Neural cell (in vitro differentiated cells): ENCODE data around the gene SLC16A1. TPM values are rescaled to one million over a fixed set of nuclear protein-coding genes. Genes with fewer than 3 reads are reported as not detected.

Experiments used
- H2AFZ ChIP-seq: fragments of 200-600, 300-800 bp; sonication (generic), shearing (Covaris generic); 2 replicates; pipeline ENCODE4 v1.6.0; 2014; ENCODE audit warnings: low read depth, mild to moderate bottlenecking, antibody characterized with exemption, low read length, moderate library complexity
- H3F3A ChIP-seq: fragments of 200-600 bp; shearing (Covaris generic); 2 replicates; pipeline ENCODE4 v1.6.1; 2016; ENCODE audit warnings: mild to moderate bottlenecking, moderate library complexity, mixed read lengths, antibody characterized with exemption, low read length; ENCODE audit not compliant: insufficient read depth, poor library complexity, severe bottlenecking
- H3K27ac ChIP-seq: fragments of 200-600, 300-800 bp; sonication (generic), shearing (Covaris generic); 2 replicates; pipeline ENCODE4 v1.5.1; 2014; ENCODE audit warnings: mild to moderate bottlenecking, low read length, moderate library complexity
- H3K27me3 ChIP-seq: fragments of 300-800, 200-600 bp; sonication (generic), shearing (Covaris generic); 2 replicates; pipeline ENCODE4 v1.6.0; 2014; ENCODE audit warnings: mild to moderate bottlenecking, low read depth, low read length, moderate library complexity; ENCODE audit not compliant: insufficient read depth
- H3K36me3 ChIP-seq: fragments of 300-800, 200-600 bp; sonication (generic), shearing (Covaris generic); 2 replicates; pipeline ENCODE4 v1.5.1; 2014; ENCODE audit warnings: mild to moderate bottlenecking, antibody characterized with exemption, low read length, moderate library complexity; ENCODE audit not compliant: insufficient read depth
- H3K4me2 ChIP-seq: fragments of 300-800, 200-600 bp; sonication (generic), shearing (Covaris generic); 2 replicates; pipeline ENCODE4 v1.6.0; 2014; ENCODE audit warnings: mild to moderate bottlenecking, low read length
- H3K4me3 ChIP-seq: fragments of 300-800, 200-600 bp; sonication (generic), shearing (Covaris generic); 2 replicates; pipeline ENCODE4 v1.5.1; 2014; ENCODE audit warnings: mild to moderate bottlenecking, low read length, moderate library complexity
- H3K79me2 ChIP-seq: fragments of 200-600 bp; shearing (Covaris generic); replicated peaks from 2 replicates; pipeline ENCODE4 v1.6.0; 2014; ENCODE audit warnings: mild to moderate bottlenecking, low read length, moderate library complexity; ENCODE audit not compliant: insufficient read depth
- H3K9ac ChIP-seq: fragments of 300-800, 200-600 bp; sonication (generic), shearing (Covaris generic); 2 replicates; pipeline ENCODE4 v1.6.1; 2016; ENCODE audit warnings: mild to moderate bottlenecking, low read length, mixed read lengths
- H3K9me2 ChIP-seq: fragments of 200-600 bp; shearing (Covaris generic); 2 replicates; pipeline ENCODE4 v1.6.1; 2016; ENCODE audit warnings: mild to moderate bottlenecking, low read length, mixed read lengths; ENCODE audit not compliant: insufficient read depth
- H3K9me3 ChIP-seq: fragments of 200-600, 300-800 bp; sonication (generic), shearing (Covaris generic); 2 replicates; pipeline ENCODE4 v1.6.1; 2016; ENCODE audit warnings: mild to moderate bottlenecking, mixed run types, low read length, moderate library complexity, mixed read lengths
- H4K20me1 ChIP-seq: fragments of 200-600 bp; shearing (Covaris generic); 2 replicates; pipeline ENCODE4 v1.6.1; 2016; ENCODE audit warnings: mild to moderate bottlenecking, mixed run types; ENCODE audit not compliant: insufficient read depth
- EP300 ChIP-seq: fragments of 450-650 bp; conservative IDR thresholded peaks from 2 replicates; pipeline ENCODE4 v1.6.1; 2014; ENCODE audit warnings: antibody characterized with exemption, mild to moderate bottlenecking, moderate library complexity; ENCODE audit not compliant: poor library complexity, severe bottlenecking
- EZH2 ChIP-seq: fragments of 200-600, 300-800 bp; shearing (Covaris generic), sonication (generic); IDR thresholded peaks from 2 replicates; pipeline ENCODE4 v1.6.1; 2014; ENCODE audit warnings: antibody characterized with exemption, low read length, borderline replicate concordance, mild to moderate bottlenecking; ENCODE audit not compliant: insufficient read depth, poor library complexity, severe bottlenecking
- MXI1 ChIP-seq: fragments of 450-650 bp; conservative IDR thresholded peaks from 2 replicates; pipeline ENCODE4 v1.6.1; 2014; ENCODE audit warnings: antibody characterized with exemption, mild to moderate bottlenecking; ENCODE audit not compliant: poor library complexity, severe bottlenecking
- POLR2AphosphoS5 ChIP-seq: IDR thresholded peaks from 2 replicates; pipeline ENCODE4 v1.6.1; 2012
- RAD21 ChIP-seq: fragments of 450-650 bp; conservative IDR thresholded peaks from 2 replicates; pipeline ENCODE4 v1.6.1; 2014; ENCODE audit warnings: antibody characterized with exemption, mild to moderate bottlenecking, moderate library complexity
- SMC3 ChIP-seq: fragments of 450-650 bp; conservative IDR thresholded peaks from 2 replicates; pipeline ENCODE4 v1.6.1; 2014; ENCODE audit warnings: antibody characterized with exemption, mild to moderate bottlenecking, moderate library complexity; ENCODE audit not compliant: poor library complexity
- TAF1 ChIP-seq: IDR thresholded peaks from 2 replicates; pipeline ENCODE4 v1.6.1; 2012; ENCODE audit warnings: low read depth
- polyA plus RNA-seq: library from polyadenylated mRNA; depleted of rRNA; stranded (reverse); fragments of >200 nt; gene quantifications from 2 replicates; pipeline ENCODE4 v1.2.3, GENCODE V29; 2014
- TF ChIP-seq, protein P1 (sequence below): fragments of 450-650 bp; IDR thresholded peaks from 2 replicates; pipeline ENCODE4 v1.5.1; 2014; ENCODE audit warnings: antibody characterized with exemption, mild to moderate bottlenecking, moderate library complexity; ENCODE audit not compliant: poor library complexity, severe bottlenecking
- TF ChIP-seq, protein P2 (sequence below): IDR thresholded peaks from 2 replicates; pipeline ENCODE4 v1.6.1; 2012; ENCODE audit warnings: borderline replicate concordance

SLC16A1 gene
- polyA plus RNA-seq, 1 donor from 2014 or later: 18.6 TPM

DNA sequence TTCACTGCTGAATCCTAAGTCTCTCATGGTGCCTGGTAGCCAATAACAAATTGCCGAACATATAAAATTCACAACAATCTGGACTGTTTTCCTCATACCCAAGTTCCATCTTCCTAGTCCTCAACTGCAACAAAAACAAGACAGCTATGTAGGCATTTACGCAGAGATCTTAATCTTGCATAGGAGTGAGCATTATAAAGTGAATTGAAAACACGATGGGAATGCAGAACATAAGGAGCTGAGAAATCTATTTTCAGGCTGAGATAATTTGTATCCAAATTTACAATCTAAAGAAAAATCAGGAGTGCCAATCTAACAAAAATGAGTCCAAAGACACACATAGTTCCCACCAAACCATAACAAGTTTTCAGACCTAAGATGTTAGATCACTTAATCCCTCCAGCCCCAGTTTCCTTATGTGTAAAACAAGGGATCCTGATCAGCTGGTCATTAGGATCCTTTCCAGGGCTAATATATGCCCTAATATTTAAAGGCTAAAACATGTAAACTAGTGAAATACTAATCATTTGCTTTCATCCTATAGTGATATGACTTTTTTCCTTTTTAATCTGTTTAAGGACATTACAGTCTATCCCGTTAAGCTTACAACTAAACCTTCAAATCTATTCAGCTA, 1.9 kb downstream of the SLC16A1 start:
- no peaks in the 10 kb centered on the region for H3K27me3 ChIP-seq
- H3K4me3 ChIP-seq: peak overlapping the region; percentile 91
- H3K9me2 ChIP-seq: no peaks in the 10 kb centered on the region
- H3K79me2 ChIP-seq: peaks cover 51% of the 10 kb centered on the region
- H3K4me2 ChIP-seq: peak overlapping the region; percentile 83
- no peak overlapping the region for H3K9ac ChIP-seq
- no peaks in the 10 kb centered on the region for H3F3A ChIP-seq
- H2AFZ ChIP-seq: no peak overlapping the region
- no peaks in the 10 kb centered on the region for H3K9me3 ChIP-seq
- H4K20me1 ChIP-seq: no peaks in the 10 kb centered on the region
- TF ChIP-seq SMC3: no peak
- TF ChIP-seq MXI1: no peak
- TF ChIP-seq, protein P1, sequence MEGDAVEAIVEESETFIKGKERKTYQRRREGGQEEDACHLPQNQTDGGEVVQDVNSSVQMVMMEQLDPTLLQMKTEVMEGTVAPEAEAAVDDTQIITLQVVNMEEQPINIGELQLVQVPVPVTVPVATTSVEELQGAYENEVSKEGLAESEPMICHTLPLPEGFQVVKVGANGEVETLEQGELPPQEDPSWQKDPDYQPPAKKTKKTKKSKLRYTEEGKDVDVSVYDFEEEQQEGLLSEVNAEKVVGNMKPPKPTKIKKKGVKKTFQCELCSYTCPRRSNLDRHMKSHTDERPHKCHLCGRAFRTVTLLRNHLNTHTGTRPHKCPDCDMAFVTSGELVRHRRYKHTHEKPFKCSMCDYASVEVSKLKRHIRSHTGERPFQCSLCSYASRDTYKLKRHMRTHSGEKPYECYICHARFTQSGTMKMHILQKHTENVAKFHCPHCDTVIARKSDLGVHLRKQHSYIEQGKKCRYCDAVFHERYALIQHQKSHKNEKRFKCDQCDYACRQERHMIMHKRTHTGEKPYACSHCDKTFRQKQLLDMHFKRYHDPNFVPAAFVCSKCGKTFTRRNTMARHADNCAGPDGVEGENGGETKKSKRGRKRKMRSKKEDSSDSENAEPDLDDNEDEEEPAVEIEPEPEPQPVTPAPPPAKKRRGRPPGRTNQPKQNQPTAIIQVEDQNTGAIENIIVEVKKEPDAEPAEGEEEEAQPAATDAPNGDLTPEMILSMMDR: no peak
- no peak for TF ChIP-seq EZH2
- TF ChIP-seq, protein P2, sequence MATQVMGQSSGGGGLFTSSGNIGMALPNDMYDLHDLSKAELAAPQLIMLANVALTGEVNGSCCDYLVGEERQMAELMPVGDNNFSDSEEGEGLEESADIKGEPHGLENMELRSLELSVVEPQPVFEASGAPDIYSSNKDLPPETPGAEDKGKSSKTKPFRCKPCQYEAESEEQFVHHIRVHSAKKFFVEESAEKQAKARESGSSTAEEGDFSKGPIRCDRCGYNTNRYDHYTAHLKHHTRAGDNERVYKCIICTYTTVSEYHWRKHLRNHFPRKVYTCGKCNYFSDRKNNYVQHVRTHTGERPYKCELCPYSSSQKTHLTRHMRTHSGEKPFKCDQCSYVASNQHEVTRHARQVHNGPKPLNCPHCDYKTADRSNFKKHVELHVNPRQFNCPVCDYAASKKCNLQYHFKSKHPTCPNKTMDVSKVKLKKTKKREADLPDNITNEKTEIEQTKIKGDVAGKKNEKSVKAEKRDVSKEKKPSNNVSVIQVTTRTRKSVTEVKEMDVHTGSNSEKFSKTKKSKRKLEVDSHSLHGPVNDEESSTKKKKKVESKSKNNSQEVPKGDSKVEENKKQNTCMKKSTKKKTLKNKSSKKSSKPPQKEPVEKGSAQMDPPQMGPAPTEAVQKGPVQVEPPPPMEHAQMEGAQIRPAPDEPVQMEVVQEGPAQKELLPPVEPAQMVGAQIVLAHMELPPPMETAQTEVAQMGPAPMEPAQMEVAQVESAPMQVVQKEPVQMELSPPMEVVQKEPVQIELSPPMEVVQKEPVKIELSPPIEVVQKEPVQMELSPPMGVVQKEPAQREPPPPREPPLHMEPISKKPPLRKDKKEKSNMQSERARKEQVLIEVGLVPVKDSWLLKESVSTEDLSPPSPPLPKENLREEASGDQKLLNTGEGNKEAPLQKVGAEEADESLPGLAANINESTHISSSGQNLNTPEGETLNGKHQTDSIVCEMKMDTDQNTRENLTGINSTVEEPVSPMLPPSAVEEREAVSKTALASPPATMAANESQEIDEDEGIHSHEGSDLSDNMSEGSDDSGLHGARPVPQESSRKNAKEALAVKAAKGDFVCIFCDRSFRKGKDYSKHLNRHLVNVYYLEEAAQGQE: no peak
- no peak for TF ChIP-seq POLR2AphosphoS5
- TF ChIP-seq RAD21: no peak
- TF ChIP-seq EP300: no peak
- TF ChIP-seq TAF1: no peak
- no peaks in the 10 kb centered on the region for H3K36me3 ChIP-seq
- H3K27ac ChIP-seq: no peak overlapping the region

DNA sequence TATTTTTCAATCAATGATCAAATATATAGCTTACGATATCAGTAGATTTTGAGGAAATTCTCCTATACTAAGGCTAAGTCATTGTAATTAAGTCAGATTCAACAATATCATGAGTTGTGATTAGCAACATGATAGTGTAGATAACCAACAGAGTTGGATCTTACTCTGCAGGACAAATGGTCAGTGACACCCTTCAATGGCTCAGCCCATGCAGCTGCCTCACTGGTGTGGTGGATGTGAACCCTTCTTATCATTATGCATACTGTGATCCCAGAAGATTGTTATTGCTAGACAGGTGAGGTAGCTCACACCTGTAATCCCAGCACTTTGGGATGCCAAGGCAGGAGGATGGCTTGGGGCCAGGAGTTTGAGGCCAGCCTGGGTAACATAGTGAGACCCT, 5.6 kb downstream of the SLC16A1 start:
- H3K9me3 ChIP-seq: no peaks in the 10 kb centered on the region
- no peak overlapping the region for H3K27ac ChIP-seq
- H2AFZ ChIP-seq: no peak overlapping the region
- H3K4me2 ChIP-seq: no peak overlapping the region
- H3K36me3 ChIP-seq: no peaks in the 10 kb centered on the region
- H4K20me1 ChIP-seq: no peaks in the 10 kb centered on the region
- H3K27me3 ChIP-seq: no peaks in the 10 kb centered on the region
- no peaks in the 10 kb centered on the region for H3F3A ChIP-seq
- H3K9me2 ChIP-seq: no peaks in the 10 kb centered on the region
- H3K4me3 ChIP-seq: no peak overlapping the region
- H3K79me2 ChIP-seq: peaks cover 62% of the 10 kb centered on the region
- no peak for TF ChIP-seq TAF1
- TF ChIP-seq, protein P1: no peak
- TF ChIP-seq EZH2: no peak
- no peak for TF ChIP-seq EP300
- TF ChIP-seq RAD21: no peak
- TF ChIP-seq POLR2AphosphoS5: no peak
- TF ChIP-seq, protein P2: no peak
- no peak for TF ChIP-seq SMC3
- no peak for TF ChIP-seq MXI1
- H3K9ac ChIP-seq: no peak overlapping the region
